ENCODE results near the gene CFLAR. TPM values are rescaled to one million over a fixed set of nuclear protein-coding genes. Genes with fewer than 3 reads are reported as not detected.

Gene CFLAR
- total and polyA plus RNA-seq, 2 of the 4 experiments (the other 2 are of a cell fraction): 29.2 to 59.9 TPM

DNA sequence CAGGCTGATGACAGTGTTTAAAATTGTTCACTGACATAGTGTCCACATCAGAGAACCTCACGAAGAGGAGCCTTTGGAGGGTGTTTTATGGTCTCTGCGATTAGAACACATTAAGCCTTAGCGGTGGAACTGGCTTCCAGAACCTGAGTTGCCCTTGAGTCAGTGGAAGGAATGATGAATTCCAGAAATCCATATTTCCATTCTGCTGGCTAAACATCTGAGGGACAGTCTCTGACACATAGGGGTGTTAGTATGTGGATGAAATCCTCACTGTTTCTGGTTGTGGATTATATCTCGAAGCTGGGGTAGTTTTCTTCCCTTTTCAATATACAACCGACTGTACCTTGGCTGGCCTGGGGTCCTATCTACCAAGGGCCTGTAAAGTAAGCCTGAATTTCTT, 71.0 kb downstream of the CFLAR start:
- Histone ChIP-seq H2BK15ac (ENCODE audit: low read depth, low read length) (no peak overlapping the region), H2BK5ac (ENCODE audit: low read depth, low read length, poor library complexity, severe bottlenecking) (no peak overlapping the region), H3K14ac (replicated peaks; ENCODE audit: low read depth, low read length) (no peak overlapping the region), H3K4ac (ENCODE audit: low read depth, low read length) (no peak overlapping the region), H2AK5ac (ENCODE audit: low read depth, low read length) (no peak overlapping the region), H2BK20ac (ENCODE audit: low read depth, low read length) (no peak overlapping the region), H3K9ac (ENCODE audit: low read depth, low read length) (no peak overlapping the region), H3K36me3 (ENCODE audit: control insufficient read depth, insufficient read depth, low read length) (no peaks in the 10 kb centered on the region), H3K27me3 (ENCODE audit: control insufficient read depth, insufficient read depth, low read length) (peaks cover 3% of the 10 kb centered on the region), H2AK9ac (replicated peaks; ENCODE audit: low read depth, low read length, poor library complexity) (no peak overlapping the region), H3K9me1 (ENCODE audit: insufficient read depth, low read length) (no peaks in the 10 kb centered on the region), H3K4me1 (ENCODE audit: control insufficient read depth, insufficient read depth, low read length) (peaks cover 2% of the 10 kb centered on the region; the same call in 1 of the 2 replicates), H2BK120ac (ENCODE audit: low read depth, low read length) (no peak overlapping the region), H4K91ac (ENCODE audit: insufficient read depth, low read depth, low read length) (no peak overlapping the region), H2AFZ (replicated peaks; ENCODE audit: low read length, poor library complexity) (no peak overlapping the region), H3K56ac (ENCODE audit: extremely low read depth, insufficient read depth, low read length) (no peak overlapping the region), H3K23ac (ENCODE audit: low read depth, low read length) (no peak overlapping the region), H3K79me1 (ENCODE audit: low read depth in 1 of 2, low read length in 2 of 2) (no peaks in the 10 kb centered on the region), H3K9me3 (ENCODE audit: control insufficient read depth, insufficient read depth, low read length) (peaks cover 2% of the 10 kb centered on the region; the same call in 1 of the 2 replicates), H3K4me3 (ENCODE audit: insufficient read depth, low read depth, low read length) (no peak overlapping the region), H4K20me1 (ENCODE audit: insufficient read depth, low read length) (no peaks in the 10 kb centered on the region), H3K27ac (ENCODE audit: insufficient read depth, low read length) (no peak overlapping the region), H4K8ac (ENCODE audit: low read depth in 2 of 2, low read length in 2 of 2) (no peak overlapping the region), H4K5ac (ENCODE audit: low read depth, low read length) (no peak overlapping the region), H3K4me2 (ENCODE audit: low read depth, low read length) (no peak overlapping the region), H3K18ac (ENCODE audit: low read depth, low read length) (no peak overlapping the region)
- no TSS peak for BruUV-seq (replicated peaks)
- ATAC-seq (ENCODE audit: low read depth) (no peak), DNase-seq (no peak)
- 60% methylated on average over 1 of the region's 5 CpGs; no CpG with 5 or more reads in 1 of the 2 experiments for WGBS, 2 experiments (ENCODE audit: extremely low coverage in 2 of 2, insufficient read length in 1 of 2)
- ChIA-PET CTCF (no interaction called here), POLR2A (ENCODE audit: unreplicated experiment) (no interaction called here)
- dilution Hi-C loops (cut with HindIII; ENCODE audit: low sequenced_read_pairs, unreplicated experiment): no loop called here
- in situ Hi-C loops (cut with MboI; ENCODE audit: low sequenced_read_pairs): no loop called here
- intact Hi-C loops (cut with micrococcal nuclease): no loop called here
- TF ChIP-seq POLR2A (IDR thresholded peaks at IDR 0.05; ENCODE audit: low read depth, low read length): no peak
- TF ChIP-seq MAZ (IDR thresholded peaks at IDR 0.05; ENCODE audit: borderline replicate concordance, low read depth, low read length): no peak

Measured in IMR-90 (cell line).